Natural killer cell (primary cell): ENCODE data around the gene CFAP61. TPM values are rescaled to one million over a fixed set of nuclear protein-coding genes. Genes with fewer than 3 reads are reported as not detected.

Source experiments
- ATAC-seq, 3 donors: fragments of 150-1000 bp in 2 of 3; fragments of 200-7000 bp in 1 of 3; cut with Tn5 transposase; 1 replicate in 1 of 3; 2 replicates in 2 of 3; pipeline ENCODE4 v1.10.0; 2021; ENCODE audit warnings: mild to moderate bottlenecking in 2 of 3, moderate library complexity in 2 of 3
- DNase-seq, 2 donors: peaks; one replicate each; pipeline versions ENCODE4 v3.0.0 to v3.0.0-alpha.2; 2013 to 2021; ENCODE audit warnings: mixed read lengths in 1 of 2
- H3K27ac ChIP-seq: one replicate; pipeline ENCODE4 v1.5.1; 2013; ENCODE audit warnings: mild to moderate bottlenecking, low read length
- H3K27me3 ChIP-seq: one replicate; pipeline ENCODE4 v1.6.1; 2013; ENCODE audit warnings: low read length; ENCODE audit not compliant: control insufficient read depth, insufficient read depth
- H3K36me3 ChIP-seq: one replicate; pipeline ENCODE4 v1.6.1; 2013; ENCODE audit warnings: low read length; ENCODE audit not compliant: control insufficient read depth, insufficient read depth
- H3K4me1 ChIP-seq: one replicate; pipeline ENCODE4 v1.6.1; 2013; ENCODE audit warnings: low read length; ENCODE audit not compliant: control insufficient read depth, insufficient read depth
- H3K4me3 ChIP-seq: one replicate; pipeline ENCODE4 v1.5.1; 2013; ENCODE audit warnings: low read length
- H3K9me3 ChIP-seq: one replicate; pipeline ENCODE4 v1.6.1; 2013; ENCODE audit warnings: low read length; ENCODE audit not compliant: control insufficient read depth, insufficient read depth
- H3K27ac Mint-ChIP-seq, 2 donors: one replicate each; pipeline ENCODE4 v1.8.0; 2022; ENCODE audit warnings: mild to moderate bottlenecking in 2 of 2, mixed read lengths in 2 of 2, moderate library complexity in 1 of 2
- H3K27me3 Mint-ChIP-seq, 2 donors: one replicate each; pipeline ENCODE4 v1.8.0; 2022; ENCODE audit warnings: low read depth in 2 of 2, mixed read lengths in 2 of 2
- H3K36me3 Mint-ChIP-seq: one replicate; pipeline ENCODE4 v1.8.0; 2022; ENCODE audit warnings: mixed read lengths
- H3K4me1 Mint-ChIP-seq, 2 donors: one replicate each; pipeline ENCODE4 v1.8.0; 2022; ENCODE audit warnings: mixed read lengths in 2 of 2
- H3K4me3 Mint-ChIP-seq: one replicate; pipeline ENCODE4 v1.8.0; 2022; ENCODE audit warnings: mild to moderate bottlenecking, moderate library complexity, mixed read lengths
- H3K9me3 Mint-ChIP-seq, 2 donors: one replicate each; pipeline ENCODE4 v1.8.0; 2022; ENCODE audit warnings: mixed read lengths in 2 of 2
- WGBS: methylation state at CpG from one replicate; pipeline ENCODE4 v1.1.7; 2013; ENCODE audit warnings: missing lambda C conversion rate; ENCODE audit not compliant: insufficient coverage; 5-methylcytosine and 5-hydroxymethylcytosine counted together
- intact Hi-C: fragments of 100-400 bp; cut with micrococcal nuclease; formaldehyde crosslinking; loops from one replicate; pipeline ENCODE4 v1.14.2; 2022
- total RNA-seq, 4 donors: library from RNA; stranded (reverse); fragments of 120-200 nt in 1 of 4; gene quantifications; one replicate each; pipeline versions ENCODE4 v1.2.3 to v1.2.4, GENCODE V29; 2013 to 2022
- TF ChIP-seq, protein P1 (sequence below): fragments of 200-600 bp; IDR thresholded peaks from one replicate; pipeline ENCODE4 v1.8.0; 2022; ENCODE audit warnings: antibody characterized with exemption

The CFAP61 gene
- total RNA-seq, 3 donors from 2014 or later (not counting 1 experiment from before 2014, with no cell fraction given), result 1.0 to 2.1 (median 1.3) TPM

DNA sequence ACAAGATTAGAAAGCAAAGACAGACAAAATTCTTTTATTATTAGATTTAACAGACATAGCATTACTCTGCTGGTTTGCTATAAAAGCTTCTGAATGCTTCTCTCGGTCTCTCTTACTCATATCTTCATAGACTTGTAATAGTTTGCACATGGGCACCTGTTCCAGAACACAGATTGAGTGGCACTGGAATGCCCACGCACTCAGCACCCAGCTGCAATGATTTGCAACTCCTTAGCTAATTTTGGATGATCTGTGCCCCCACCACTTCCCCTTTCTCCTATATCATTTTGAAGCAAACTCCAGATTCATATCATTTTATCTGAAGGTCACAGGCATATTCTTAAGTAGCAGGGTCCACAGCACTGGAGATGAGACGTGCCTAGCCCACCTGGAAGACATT, 148.8 kb downstream of the CFAP61 start:
- no peak overlapping the region for H3K27ac ChIP-seq
- Mint-ChIP-seq H3K36me3 (no peaks in the 10 kb centered on the region), H3K27ac (no peak overlapping the region), H3K9me3 (no peaks in the 10 kb centered on the region), H3K27me3 (peaks cover 0 to 3% of the 10 kb centered on the region in 2 donors), H3K4me1 (peaks cover 24 to 29% of the 10 kb centered on the region in 2 donors), H3K4me3 (no peak overlapping the region)
- H3K27me3 ChIP-seq, result no peaks in the 10 kb centered on the region
- peaks cover 3% of the 10 kb centered on the region for H3K4me1 ChIP-seq
- no peak for DNase-seq
- no peak overlapping the region for H3K4me3 ChIP-seq
- intact Hi-C loops, result no loop called here
- TF ChIP-seq, protein P1, sequence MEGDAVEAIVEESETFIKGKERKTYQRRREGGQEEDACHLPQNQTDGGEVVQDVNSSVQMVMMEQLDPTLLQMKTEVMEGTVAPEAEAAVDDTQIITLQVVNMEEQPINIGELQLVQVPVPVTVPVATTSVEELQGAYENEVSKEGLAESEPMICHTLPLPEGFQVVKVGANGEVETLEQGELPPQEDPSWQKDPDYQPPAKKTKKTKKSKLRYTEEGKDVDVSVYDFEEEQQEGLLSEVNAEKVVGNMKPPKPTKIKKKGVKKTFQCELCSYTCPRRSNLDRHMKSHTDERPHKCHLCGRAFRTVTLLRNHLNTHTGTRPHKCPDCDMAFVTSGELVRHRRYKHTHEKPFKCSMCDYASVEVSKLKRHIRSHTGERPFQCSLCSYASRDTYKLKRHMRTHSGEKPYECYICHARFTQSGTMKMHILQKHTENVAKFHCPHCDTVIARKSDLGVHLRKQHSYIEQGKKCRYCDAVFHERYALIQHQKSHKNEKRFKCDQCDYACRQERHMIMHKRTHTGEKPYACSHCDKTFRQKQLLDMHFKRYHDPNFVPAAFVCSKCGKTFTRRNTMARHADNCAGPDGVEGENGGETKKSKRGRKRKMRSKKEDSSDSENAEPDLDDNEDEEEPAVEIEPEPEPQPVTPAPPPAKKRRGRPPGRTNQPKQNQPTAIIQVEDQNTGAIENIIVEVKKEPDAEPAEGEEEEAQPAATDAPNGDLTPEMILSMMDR, result no peak
- ATAC-seq, result no peak
- H3K36me3 ChIP-seq, result no peaks in the 10 kb centered on the region
- no peaks in the 10 kb centered on the region for H3K9me3 ChIP-seq
- WGBS, result 27% methylated on average over 3 of the region's 3 CpGs

DNA sequence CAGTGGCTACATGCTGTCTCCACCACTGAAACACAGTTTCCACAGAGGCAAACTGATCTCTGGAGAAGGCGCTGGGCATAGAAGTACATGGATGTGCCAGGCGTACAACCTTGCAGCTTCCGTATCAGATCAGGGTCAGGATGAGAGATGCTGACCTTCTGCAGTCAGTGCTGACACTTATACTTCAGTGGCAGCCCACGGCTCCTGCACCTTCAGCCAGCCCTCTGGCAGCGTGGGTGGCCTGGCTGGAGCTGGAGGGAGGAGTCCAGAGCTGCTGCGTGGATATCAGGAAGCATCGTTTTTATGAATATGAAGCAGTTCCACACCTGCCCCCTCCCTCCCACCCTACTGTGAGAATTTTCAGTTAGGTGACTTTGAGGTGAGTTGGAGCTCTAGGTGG, 149.3 kb downstream of the CFAP61 start:
- H3K4me3 ChIP-seq, result no peak overlapping the region
- WGBS, result 86% methylated on average over 5 of the region's 7 CpGs
- no peaks in the 10 kb centered on the region for H3K9me3 ChIP-seq
- no peak overlapping the region for H3K27ac Mint-ChIP-seq
- no peaks in the 10 kb centered on the region for H3K9me3 Mint-ChIP-seq
- TF ChIP-seq, protein P1, result no peak
- H3K27me3 ChIP-seq, result no peaks in the 10 kb centered on the region
- H3K4me1 ChIP-seq, result peaks cover 3% of the 10 kb centered on the region
- peaks cover 0 to 3% of the 10 kb centered on the region in 2 donors for H3K27me3 Mint-ChIP-seq
- intact Hi-C loops, result no loop called here
- no peak overlapping the region for H3K4me3 Mint-ChIP-seq
- H3K4me1 Mint-ChIP-seq, result peaks cover 30 to 34% of the 10 kb centered on the region in 2 donors
- no peak overlapping the region for H3K27ac ChIP-seq
- no peak for DNase-seq
- no peaks in the 10 kb centered on the region for H3K36me3 ChIP-seq
- no peaks in the 10 kb centered on the region for H3K36me3 Mint-ChIP-seq
- no peak for ATAC-seq

DNA sequence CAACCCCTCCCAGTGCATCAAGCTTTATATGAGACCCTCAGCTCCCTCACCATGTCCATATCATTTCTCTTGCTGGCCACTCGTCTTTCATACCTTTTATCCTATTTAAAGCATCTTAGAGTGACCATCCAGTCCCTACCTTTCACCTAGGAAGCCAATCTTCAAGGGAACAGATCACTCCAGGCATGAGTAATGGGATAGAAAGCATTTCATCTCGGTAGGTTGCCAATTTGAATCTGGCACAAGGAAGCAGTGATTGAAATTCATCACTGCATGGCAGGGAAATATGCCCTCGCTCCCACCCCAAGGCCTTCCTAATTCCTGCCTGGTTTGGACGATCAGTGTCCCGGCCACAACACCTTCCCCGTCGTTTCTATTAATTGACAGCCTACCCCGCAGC, 150.4 kb downstream of the CFAP61 start:
- no peak for ATAC-seq
- no peaks in the 10 kb centered on the region for H3K9me3 Mint-ChIP-seq

DNA sequence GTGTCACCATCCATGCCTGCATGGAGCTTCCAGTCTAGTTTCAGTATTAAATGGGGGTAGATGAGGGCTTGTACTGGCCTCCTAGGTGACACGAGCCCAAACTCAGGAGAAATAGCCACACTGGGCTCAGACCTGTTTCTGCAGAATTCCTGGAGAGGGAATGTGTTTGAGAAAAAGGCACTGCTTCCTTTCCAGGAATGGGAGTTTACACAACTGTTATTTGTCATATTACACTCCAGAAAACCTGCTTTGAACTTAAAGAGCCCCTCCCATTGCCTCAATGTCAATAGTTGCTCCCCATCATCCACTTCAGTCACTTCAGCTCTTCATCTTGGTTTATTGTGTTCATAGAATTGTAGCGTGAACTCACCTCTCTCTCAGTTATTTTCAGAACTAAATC, 151.5 kb downstream of the CFAP61 start:
- Mint-ChIP-seq H3K27ac (no peak overlapping the region), H3K9me3 (no peaks in the 10 kb centered on the region), H3K4me1 (peaks cover 51% of the 10 kb centered on the region in 2 donors), H3K36me3 (no peaks in the 10 kb centered on the region), H3K4me3 (no peak overlapping the region), H3K27me3 (no peaks in the 10 kb centered on the region)
- Histone ChIP-seq H3K9me3 (no peaks in the 10 kb centered on the region), H3K27me3 (no peaks in the 10 kb centered on the region), H3K36me3 (no peaks in the 10 kb centered on the region), H3K27ac (no peak overlapping the region), H3K4me3 (no peak overlapping the region), H3K4me1 (peaks cover 19% of the 10 kb centered on the region)
- TF ChIP-seq, protein P1, result no peak
- 90% methylated on average over 1 of the region's 2 CpGs for WGBS
- intact Hi-C loops, result no loop called here
- DNase-seq (no peak), ATAC-seq (no peak)

More for the DNA sequence above, 150.4 kb downstream of the CFAP61 start:
- Mint-ChIP-seq H3K4me3 (no peak overlapping the region), H3K36me3 (no peaks in the 10 kb centered on the region), H3K27ac (no peak overlapping the region), H3K4me1 (peaks cover 41% of the 10 kb centered on the region in 2 donors), H3K27me3 (no peaks in the 10 kb centered on the region)
- no peak for DNase-seq
- no peak overlapping the region for H3K27ac ChIP-seq
- H3K4me1 ChIP-seq, result peaks cover 9% of the 10 kb centered on the region
- H3K4me3 ChIP-seq, result no peak overlapping the region
- H3K36me3 ChIP-seq, result no peaks in the 10 kb centered on the region
- TF ChIP-seq, protein P1, result no peak
- intact Hi-C loops, result no loop called here
- WGBS, result 91% methylated on average over 8 of the region's 8 CpGs
- H3K27me3 ChIP-seq, result no peaks in the 10 kb centered on the region
- no peaks in the 10 kb centered on the region for H3K9me3 ChIP-seq
